ENCODE results near the gene BCR. TPM values are rescaled to one million over a fixed set of nuclear protein-coding genes. Genes with fewer than 3 reads are reported as not detected.
A peak's percentile ranks its signal among the peaks of the same experiment; 100 is the strongest.
"Not testable (repeated sequence)": the region's sequence is repeated elsewhere in the genome, so short reads cannot be mapped to it uniquely, and the experiment has no call there.

Gene BCR
- total and polyA plus RNA-seq, 2 donors from 2014 or later = 45.0 to 97.7 TPM

DNA sequence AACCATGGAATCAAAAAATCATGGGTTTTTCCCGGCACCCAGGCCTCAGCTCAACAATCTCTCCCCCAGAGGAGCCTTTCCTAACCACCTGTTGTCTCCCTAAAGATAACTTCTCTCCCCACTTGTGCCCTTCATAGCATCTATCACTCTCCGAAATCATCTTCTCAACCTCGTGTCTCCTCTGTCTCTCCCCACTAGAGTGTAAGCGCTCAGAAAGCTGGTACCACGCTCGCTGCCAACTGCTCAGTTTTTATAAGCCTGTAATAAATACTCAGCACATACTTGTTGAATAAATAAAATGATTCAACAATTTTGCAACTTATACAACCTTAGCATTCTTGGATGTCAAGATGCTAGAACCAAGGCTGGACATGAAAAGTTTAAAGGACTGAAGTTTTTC lies 185.2 kb downstream of the BCR start:
- TF ChIP-seq, protein P1, sequence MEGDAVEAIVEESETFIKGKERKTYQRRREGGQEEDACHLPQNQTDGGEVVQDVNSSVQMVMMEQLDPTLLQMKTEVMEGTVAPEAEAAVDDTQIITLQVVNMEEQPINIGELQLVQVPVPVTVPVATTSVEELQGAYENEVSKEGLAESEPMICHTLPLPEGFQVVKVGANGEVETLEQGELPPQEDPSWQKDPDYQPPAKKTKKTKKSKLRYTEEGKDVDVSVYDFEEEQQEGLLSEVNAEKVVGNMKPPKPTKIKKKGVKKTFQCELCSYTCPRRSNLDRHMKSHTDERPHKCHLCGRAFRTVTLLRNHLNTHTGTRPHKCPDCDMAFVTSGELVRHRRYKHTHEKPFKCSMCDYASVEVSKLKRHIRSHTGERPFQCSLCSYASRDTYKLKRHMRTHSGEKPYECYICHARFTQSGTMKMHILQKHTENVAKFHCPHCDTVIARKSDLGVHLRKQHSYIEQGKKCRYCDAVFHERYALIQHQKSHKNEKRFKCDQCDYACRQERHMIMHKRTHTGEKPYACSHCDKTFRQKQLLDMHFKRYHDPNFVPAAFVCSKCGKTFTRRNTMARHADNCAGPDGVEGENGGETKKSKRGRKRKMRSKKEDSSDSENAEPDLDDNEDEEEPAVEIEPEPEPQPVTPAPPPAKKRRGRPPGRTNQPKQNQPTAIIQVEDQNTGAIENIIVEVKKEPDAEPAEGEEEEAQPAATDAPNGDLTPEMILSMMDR (IDR thresholded peaks at IDR 0.05; ENCODE audit: borderline replicate concordance, extremely low read depth, insufficient read depth) = no peak

DNA sequence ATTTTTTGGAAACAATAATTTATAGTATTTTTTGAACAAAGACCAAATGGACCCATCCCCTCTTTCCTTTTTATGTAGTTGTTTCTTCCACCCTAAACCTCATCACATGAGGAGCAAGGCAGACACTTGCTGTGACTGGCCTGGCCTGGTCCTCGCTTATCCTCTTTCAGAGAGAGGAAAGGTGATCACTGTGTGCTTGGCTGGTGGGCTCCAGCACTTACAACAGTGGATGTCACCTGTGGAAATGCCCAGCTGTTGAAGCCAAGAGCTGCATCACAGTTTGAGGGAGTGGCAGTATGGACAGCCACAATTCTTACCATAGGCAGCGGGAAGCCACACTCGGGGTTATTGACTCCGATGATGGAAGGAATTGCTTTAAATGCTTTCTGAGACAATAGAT lies 185.7 kb downstream of the BCR start:
- no peaks in the 10 kb centered on the region for H3K9me3 ChIP-seq (ENCODE audit: control insufficient read depth in 2 of 3, insufficient read depth in 1 of 3, low read length in 3 of 3)
- H3K4me3 ChIP-seq (ENCODE audit: low read length in 3 of 3) = no peak overlapping the region
- H3K36me3 ChIP-seq (ENCODE audit: control insufficient read depth in 2 of 3, insufficient read depth in 3 of 3, low read length in 3 of 3) = no peaks in the 10 kb centered on the region
- no peaks in the 10 kb centered on the region for H3K4me1 ChIP-seq (ENCODE audit: control insufficient read depth in 2 of 3, insufficient read depth in 2 of 3, low read depth in 1 of 3, low read length in 3 of 3)
- intact Hi-C loops (cut with DNase I) = no loop called here
- no peak for FAIRE-seq
- no peak overlapping the region for H3K27ac ChIP-seq (ENCODE audit: low read depth in 2 of 2, low read length in 2 of 2)
- no peak for DNase-seq
- no peaks in the 10 kb centered on the region for H3K27me3 ChIP-seq (ENCODE audit: control insufficient read depth, insufficient read depth, low read length)
- no peak overlapping the region for H3K9ac ChIP-seq (ENCODE audit: low read length in 3 of 3)
- TF ChIP-seq, protein P1 (IDR thresholded peaks at IDR 0.05; ENCODE audit: borderline replicate concordance, extremely low read depth, insufficient read depth) = no peak

More for the DNA sequence above, 185.2 kb downstream of the BCR start:
- no peaks in the 10 kb centered on the region for H3K9me3 ChIP-seq (ENCODE audit: control insufficient read depth in 2 of 3, insufficient read depth in 1 of 3, low read length in 3 of 3)
- no peaks in the 10 kb centered on the region for H3K27me3 ChIP-seq (ENCODE audit: control insufficient read depth, insufficient read depth, low read length)
- no peaks in the 10 kb centered on the region for H3K36me3 ChIP-seq (ENCODE audit: control insufficient read depth in 2 of 3, insufficient read depth in 3 of 3, low read length in 3 of 3)
- no peaks in the 10 kb centered on the region for H3K4me1 ChIP-seq (ENCODE audit: control insufficient read depth in 2 of 3, insufficient read depth in 2 of 3, low read depth in 1 of 3, low read length in 3 of 3)
- intact Hi-C loops (cut with DNase I) = no loop called here
- H3K9ac ChIP-seq (ENCODE audit: low read length in 3 of 3) = no peak overlapping the region
- H3K4me3 ChIP-seq (ENCODE audit: low read length in 3 of 3) = no peak overlapping the region
- no peak for FAIRE-seq
- H3K27ac ChIP-seq (ENCODE audit: low read depth in 2 of 2, low read length in 2 of 2) = no peak overlapping the region
- no peak for DNase-seq

DNA sequence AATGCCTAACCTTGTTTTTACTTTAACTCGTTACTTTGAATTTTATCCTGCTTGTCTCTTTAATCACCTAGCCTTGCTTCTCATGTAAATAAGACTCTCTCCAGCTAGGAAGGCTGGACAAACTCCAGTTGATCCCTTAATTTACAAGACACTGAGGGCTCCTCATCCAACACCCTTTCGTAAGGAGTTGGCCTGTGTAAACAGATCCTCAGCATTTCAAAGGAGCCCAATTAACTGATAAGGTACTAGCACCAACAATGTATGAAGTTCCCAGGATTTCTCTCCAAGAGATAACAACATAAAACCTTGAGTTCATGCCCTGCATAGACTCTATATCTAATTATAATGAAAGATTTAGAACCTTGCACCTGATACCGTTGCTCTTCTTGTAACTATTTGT lies 186.9 kb downstream of the BCR start:
- not testable (repeated sequence) for FAIRE-seq

More for the DNA sequence above, 186.9 kb downstream of the BCR start:
- H3K27ac ChIP-seq (ENCODE audit: low read depth in 2 of 2, low read length in 2 of 2); intact Hi-C loops (cut with DNase I); H3K9me3 ChIP-seq (ENCODE audit: control insufficient read depth in 2 of 3, insufficient read depth in 1 of 3, low read length in 3 of 3); H3K4me3 ChIP-seq (ENCODE audit: low read length in 3 of 3); H3K9ac ChIP-seq (ENCODE audit: low read length in 3 of 3); H3K27me3 ChIP-seq (ENCODE audit: control insufficient read depth, insufficient read depth, low read length); H3K36me3 ChIP-seq (ENCODE audit: control insufficient read depth in 2 of 3, insufficient read depth in 3 of 3, low read length in 3 of 3); H3K4me1 ChIP-seq (ENCODE audit: control insufficient read depth in 2 of 3, insufficient read depth in 2 of 3, low read depth in 1 of 3, low read length in 3 of 3): not testable (repeated sequence)
- peak in 1 of 5 donors; percentile 14 for DNase-seq

Other genes with a start within 250 kb of the BCR start
- 5.7 TPM for gene GNAZ, start 110.0 kb upstream of the BCR start, total RNA-seq
- gene GNAZ, start 110.0 kb upstream of the BCR start, polyA plus RNA-seq (ENCODE audit: insufficient read depth, low read depth, low replicate concordance) = 3.7 TPM
- 5.2 TPM for gene RSPH14, start 38.5 kb upstream of the BCR start, total RNA-seq
- 11.9 TPM for gene RSPH14, start 38.5 kb upstream of the BCR start, polyA plus RNA-seq (ENCODE audit: insufficient read depth, low read depth, low replicate concordance)
- 30.5 TPM for gene RAB36, start 35.0 kb upstream of the BCR start, total RNA-seq
- gene RAB36, start 35.0 kb upstream of the BCR start, polyA plus RNA-seq (ENCODE audit: insufficient read depth, low read depth, low replicate concordance) = 9.7 TPM